OCI-LY7 (cell line): ENCODE data around the gene OTOG. TPM values are rescaled to one million over a fixed set of nuclear protein-coding genes. Genes with fewer than 3 reads are reported as not detected.

ENCODE experiments used
- BruUV-seq: library from RNA; stranded (reverse); fragments of 400-500 nt; replicated peaks from 2 replicates; lab custom pipeline; 2021; lab: Mats Ljungman, UMichigan
- CTCF ChIA-PET: fragments of 300-600 bp; sonication (Branson Sonifier 250); formaldehyde crosslinking; loops from one replicate; lab custom pipeline; 2022; ENCODE audit warnings: antibody characterized with exemption; ENCODE audit not compliant: unreplicated experiment; lab: Charles Lee
- POLR2A ChIA-PET: fragments of 300-600 bp; sonication (Branson Sonifier 250); formaldehyde crosslinking; loops from one replicate; lab custom pipeline; 2022; ENCODE audit warnings: antibody characterized with exemption; lab: Charles Lee
- DNase-seq: peaks from one replicate; pipeline ENCODE4 v3.0.0-alpha.2; 2015; ENCODE audit warnings: low spot score
- H2AFZ ChIP-seq: fragments of 200-600 bp; sonication (generic), shearing (Covaris generic); 2 replicates; pipeline ENCODE4 v1.6.1; 2014; ENCODE audit warnings: mild to moderate bottlenecking, antibody characterized with exemption, low read length, moderate library complexity
- H3K27ac ChIP-seq: fragments of 200-600 bp; sonication (generic); 2 replicates; pipeline ENCODE4 v1.5.1; 2014; ENCODE audit warnings: mixed run types, low read depth, mild to moderate bottlenecking, moderate library complexity, low read length, inconsistent platforms; ENCODE audit not compliant: poor library complexity, severe bottlenecking
- H3K36me3 ChIP-seq: fragments of 200-600 bp; sonication (generic); 2 replicates; pipeline ENCODE4 v1.6.1; 2014; ENCODE audit warnings: mild to moderate bottlenecking, antibody characterized with exemption, low read length, moderate library complexity, mixed read lengths; ENCODE audit not compliant: insufficient read depth
- H3K4me1 ChIP-seq: fragments of 200-600 bp; sonication (generic); 2 replicates; pipeline ENCODE4 v1.5.1; 2014; ENCODE audit warnings: mild to moderate bottlenecking, low read length; ENCODE audit not compliant: insufficient read depth, poor library complexity, severe bottlenecking
- H3K4me2 ChIP-seq: fragments of 200-600 bp; sonication (generic); 2 replicates; pipeline ENCODE4 v1.6.1; 2014; ENCODE audit warnings: mild to moderate bottlenecking, low read length
- H3K4me3 ChIP-seq: fragments of 200-600 bp; sonication (generic); 2 replicates; pipeline ENCODE4 v1.5.1; 2014; ENCODE audit warnings: mild to moderate bottlenecking, low read depth, low read length; ENCODE audit not compliant: poor library complexity, severe bottlenecking
- H3K79me2 ChIP-seq: fragments of 200-600 bp; sonication (generic); 2 replicates; pipeline ENCODE4 v1.6.1; 2016; ENCODE audit warnings: low read depth, mild to moderate bottlenecking, low read length, moderate library complexity, mixed read lengths; ENCODE audit not compliant: insufficient read depth
- H3K9me2 ChIP-seq: fragments of 200-600 bp; sonication (generic); 2 replicates; pipeline ENCODE4 v1.6.1; 2016; ENCODE audit warnings: mild to moderate bottlenecking, low read length, mixed read lengths; ENCODE audit not compliant: insufficient read depth
- H3K9me3 ChIP-seq: fragments of 200-600 bp; sonication (generic); 2 replicates; pipeline ENCODE4 v1.6.1; 2014; ENCODE audit warnings: mild to moderate bottlenecking, mixed run types, low read length, mixed read lengths
- H4K20me1 ChIP-seq: fragments of 200-600 bp; sonication (generic); 2 replicates; pipeline ENCODE4 v1.6.1; 2014; ENCODE audit warnings: mild to moderate bottlenecking, antibody characterized with exemption, low read length, moderate library complexity, mixed read lengths; ENCODE audit not compliant: insufficient read depth
- CTCF ChIP-seq: fragments of 200-600 bp; sonication (generic); conservative IDR thresholded peaks from 2 replicates; pipeline ENCODE4 v1.5.1; 2014; ENCODE audit warnings: mild to moderate bottlenecking, antibody characterized with exemption, low read length, moderate library complexity, mixed read lengths
- EZH2phosphoT487 ChIP-seq: fragments of 200-600 bp; sonication (generic); IDR thresholded peaks from 2 replicates; pipeline ENCODE4 v1.6.1; 2018; ENCODE audit warnings: low read depth, borderline replicate concordance, mild to moderate bottlenecking, mixed run types, antibody characterized with exemption, low read length, moderate library complexity, mixed read lengths
- intact Hi-C: fragments of 100-400 bp; cut with micrococcal nuclease; formaldehyde crosslinking; loops from one replicate; pipeline ENCODE4 v1.10.0; 2022; ENCODE audit not compliant: unreplicated experiment
- total RNA-seq, 2 experiments: library from RNA; depleted of rRNA in 1 of 2; stranded (reverse); fragments of >200 nt in 1 of 2; shearing (Covaris generic) in 1 of 2; gene quantifications; 2 replicates each; pipeline ENCODE4 v1.2.3, GENCODE V29; 2014 to 2022

OTOG gene
- total RNA-seq, 2 experiments from 2014 or later = not detected

GRCh38 chr11:17529844-17530185 is 17.2 kb upstream of the OTOG start:
- intact Hi-C loops = loop anchor here (10.0 kb wide), 1 partner anchor 585 kb away; no protein-coding TSS in a partner anchor
- POLR2A ChIA-PET = interaction anchor here (1.6 kb wide), 1 partner anchor 12 kb away, joined by 3 read pairs; no protein-coding TSS in a partner anchor

GRCh38 chr11:17531071-17531600 is 15.9 kb upstream of the OTOG start:
- Histone ChIP-seq H3K4me1 (no peaks in the 10 kb centered on the region), H3K4me3 (no peak overlapping the region), H3K79me2 (no peaks in the 10 kb centered on the region), H3K9me3 (no peaks in the 10 kb centered on the region), H3K9me2 (no peaks in the 10 kb centered on the region), H2AFZ (no peak overlapping the region), H3K4me2 (no peak overlapping the region), H3K36me3 (no peaks in the 10 kb centered on the region), H4K20me1 (no peaks in the 10 kb centered on the region), H3K27ac (no peak overlapping the region)
- no peak for DNase-seq
- ChIA-PET CTCF (no interaction called here), POLR2A (interaction anchor here (0.5 kb wide), 1 partner anchor 81 kb away, joined by 3 read pairs; no protein-coding TSS in a partner anchor)
- no TSS peak for BruUV-seq
- intact Hi-C loops = no loop called here
- TF ChIP-seq EZH2phosphoT487 = no peak

More at GRCh38 chr11:17529844-17530185, 17.2 kb upstream of the OTOG start:
- Histone ChIP-seq H3K9me3 (no peaks in the 10 kb centered on the region), H4K20me1 (no peaks in the 10 kb centered on the region), H3K9me2 (no peaks in the 10 kb centered on the region), H3K79me2 (no peaks in the 10 kb centered on the region), H3K4me3 (no peak overlapping the region), H3K27ac (no peak overlapping the region), H3K36me3 (no peaks in the 10 kb centered on the region), H3K4me2 (no peak overlapping the region), H3K4me1 (no peaks in the 10 kb centered on the region), H2AFZ (no peak overlapping the region)
- TF ChIP-seq EZH2phosphoT487 = no peak
- no peak for TF ChIP-seq CTCF
- CTCF ChIA-PET = no interaction called here
- BruUV-seq = no TSS peak
- DNase-seq = no peak

- no TSS peak for BruUV-seq
- Histone ChIP-seq H3K4me3 (no peak overlapping the region), H3K9me3 (no peaks in the 10 kb centered on the region), H2AFZ (no peak overlapping the region), H3K4me2 (no peak overlapping the region), H3K4me1 (no peaks in the 10 kb centered on the region), H3K36me3 (no peaks in the 10 kb centered on the region), H4K20me1 (no peaks in the 10 kb centered on the region), H3K79me2 (no peaks in the 10 kb centered on the region), H3K27ac (no peak overlapping the region), H3K9me2 (no peaks in the 10 kb centered on the region)
- ChIA-PET CTCF (no interaction called here), POLR2A (interaction anchor here (0.5 to 1.0 kb wide), 2 partner anchors 82 to 84 kb away, joined by 3 read pairs; no protein-coding TSS in a partner anchor)
- no peak for DNase-seq
- intact Hi-C loops = no loop called here
- no peak for TF ChIP-seq CTCF
- TF ChIP-seq EZH2phosphoT487 = no peak
Measured at GRCh38 chr11:17531636-17532113, 15.4 kb upstream of the OTOG start.
